HG02571 (cell line): ENCODE measurements around the gene ATXN2.

Source experiments
- ATAC-seq: cut with Tn5 transposase; IDR thresholded peaks from one replicate; pipeline ENCODE4 v1.9.1; 2021; ENCODE audit warnings: mild to moderate bottlenecking, moderate library complexity; ENCODE audit not compliant: unreplicated experiment

ATXN2 gene

DNA sequence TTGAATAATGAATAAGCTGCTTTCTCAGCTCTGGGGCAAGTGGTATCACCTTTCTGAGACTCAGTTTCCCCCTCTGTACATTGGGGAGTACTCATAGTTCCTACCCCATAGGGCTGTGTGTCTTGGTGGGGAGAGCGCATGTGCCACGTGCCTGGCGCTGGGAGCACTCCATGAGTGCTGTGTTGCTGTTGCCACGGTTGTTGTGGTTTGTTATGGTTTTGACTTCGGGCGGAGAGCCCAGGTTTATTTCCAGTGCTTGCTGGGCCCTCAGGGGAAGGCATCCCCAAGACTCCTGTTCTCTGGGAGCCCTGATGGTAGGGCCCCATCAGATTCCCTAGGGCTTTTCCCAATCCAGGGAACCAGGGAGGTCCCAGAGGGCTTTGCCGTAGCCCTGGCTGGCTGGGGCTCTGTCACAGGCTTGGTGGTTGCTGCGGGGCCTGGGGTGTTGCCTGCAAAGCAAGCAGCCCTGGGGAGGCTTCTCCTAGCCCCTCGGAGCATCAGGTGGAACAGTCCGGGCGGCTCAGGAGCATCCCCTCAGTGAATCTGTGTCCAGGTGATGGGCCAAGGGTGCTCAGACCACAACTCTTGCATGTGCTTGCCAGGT is 174.8 kb downstream of the ATXN2 start:
- no peak for ATAC-seq

DNA sequence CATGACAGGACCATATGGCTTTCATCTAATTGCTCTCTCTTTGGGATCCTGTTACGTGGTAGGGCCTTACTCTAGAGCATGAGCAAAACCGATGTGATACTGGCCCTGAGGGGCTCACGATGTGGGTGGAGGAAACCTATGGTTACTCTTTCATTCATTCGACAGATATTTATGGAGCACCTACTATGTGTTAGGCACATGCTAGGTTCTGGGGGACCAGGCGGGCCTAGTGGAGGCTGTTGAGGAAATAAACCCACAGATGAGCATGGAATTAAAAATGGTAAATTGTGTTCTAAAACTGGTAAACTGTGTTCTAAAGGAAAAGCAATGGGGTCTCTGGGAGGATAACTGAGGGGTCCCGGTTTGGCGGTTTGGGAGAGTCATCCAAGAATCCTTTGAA is 178.6 kb downstream of the ATXN2 start:
- ATAC-seq: no peak

DNA sequence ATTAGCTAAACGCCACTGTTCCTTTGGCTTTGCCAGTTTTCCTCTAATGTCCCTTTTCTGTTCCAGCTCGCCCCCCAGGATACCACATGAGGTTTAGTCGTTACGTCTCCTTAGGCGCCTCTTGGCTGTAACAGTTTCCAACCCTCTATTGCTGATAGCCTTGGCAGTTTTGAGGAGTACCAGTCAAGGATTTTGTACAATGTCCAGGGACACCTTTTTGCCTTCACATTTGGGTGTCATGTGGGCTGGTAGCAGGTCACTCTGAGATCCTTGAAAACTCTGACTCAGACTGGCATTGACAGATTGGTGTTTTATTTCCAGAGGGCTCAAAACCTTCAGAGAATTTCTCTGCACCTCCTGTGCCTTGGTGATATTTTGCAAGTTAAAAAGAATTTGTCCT is 179.3 kb downstream of the ATXN2 start:
- no peak for ATAC-seq

GRCh38 chr12:111418594-111418880 is 180.6 kb downstream of the ATXN2 start:
- no peak for ATAC-seq

- no peak for ATAC-seq
Observed at GRCh38 chr12:111417784-111418593, 181.1 kb downstream of the ATXN2 start.

GRCh38 chr12:111417290-111417689 is 181.8 kb downstream of the ATXN2 start:
- ATAC-seq: no peak

DNA sequence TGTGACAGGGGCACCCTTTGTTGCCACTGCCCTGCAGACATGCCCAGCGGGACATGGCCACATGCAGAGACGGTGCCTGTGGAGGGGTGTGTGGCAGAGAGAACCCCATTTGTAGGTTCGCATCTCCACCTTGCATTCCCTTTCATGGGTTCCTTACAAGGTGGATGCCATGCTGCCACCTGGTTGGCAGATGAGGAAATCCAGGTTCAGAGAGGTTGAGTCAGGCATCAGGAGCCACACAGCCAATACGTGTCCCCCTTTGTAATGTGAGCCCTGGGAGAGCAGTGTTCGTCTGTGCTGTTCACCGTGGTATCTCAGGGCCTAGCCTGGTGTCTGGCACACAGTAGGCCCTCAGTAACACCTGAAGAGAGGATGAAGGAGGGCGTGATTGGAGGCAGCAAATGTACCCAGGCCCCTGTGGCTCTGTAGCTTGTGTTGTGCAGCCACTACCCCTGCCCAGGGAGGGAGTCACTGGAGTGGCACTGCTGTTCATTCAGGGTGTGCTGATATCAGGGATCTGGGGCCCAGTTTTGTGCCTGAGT is 184.3 kb downstream of the ATXN2 start:
- no peak for ATAC-seq

DNA sequence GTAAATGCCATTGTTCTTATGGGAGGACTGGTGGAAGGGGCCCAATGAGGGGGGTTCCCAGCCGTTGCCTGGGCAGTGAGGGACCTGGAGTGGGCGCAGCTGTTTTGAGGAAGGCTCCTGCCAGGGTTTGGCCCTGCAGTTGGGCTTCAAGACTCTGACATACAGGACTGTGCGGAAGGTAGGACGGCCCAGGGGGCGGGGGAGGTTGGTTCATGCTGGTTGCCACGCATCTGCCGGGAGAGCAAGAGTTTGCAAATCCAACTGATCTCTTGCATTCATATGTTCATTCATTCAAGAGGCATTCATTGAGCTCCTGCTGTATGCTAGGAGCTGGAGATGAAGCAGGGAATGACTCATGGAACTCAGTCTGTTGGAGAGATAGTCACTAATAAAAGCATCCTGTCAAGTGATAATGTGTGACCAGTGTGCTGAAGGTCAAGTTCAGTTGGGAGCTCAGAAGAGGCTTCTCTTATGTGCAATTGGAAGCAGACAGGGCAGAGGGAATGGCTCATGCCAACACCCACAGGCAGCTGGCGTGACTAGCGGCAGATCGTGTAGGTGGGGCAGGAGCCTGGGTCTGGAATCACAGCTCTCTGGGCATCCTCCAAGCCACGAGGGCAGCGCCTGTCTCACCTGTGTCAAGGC is 185.6 kb downstream of the ATXN2 start:
- ATAC-seq: no peak

DNA sequence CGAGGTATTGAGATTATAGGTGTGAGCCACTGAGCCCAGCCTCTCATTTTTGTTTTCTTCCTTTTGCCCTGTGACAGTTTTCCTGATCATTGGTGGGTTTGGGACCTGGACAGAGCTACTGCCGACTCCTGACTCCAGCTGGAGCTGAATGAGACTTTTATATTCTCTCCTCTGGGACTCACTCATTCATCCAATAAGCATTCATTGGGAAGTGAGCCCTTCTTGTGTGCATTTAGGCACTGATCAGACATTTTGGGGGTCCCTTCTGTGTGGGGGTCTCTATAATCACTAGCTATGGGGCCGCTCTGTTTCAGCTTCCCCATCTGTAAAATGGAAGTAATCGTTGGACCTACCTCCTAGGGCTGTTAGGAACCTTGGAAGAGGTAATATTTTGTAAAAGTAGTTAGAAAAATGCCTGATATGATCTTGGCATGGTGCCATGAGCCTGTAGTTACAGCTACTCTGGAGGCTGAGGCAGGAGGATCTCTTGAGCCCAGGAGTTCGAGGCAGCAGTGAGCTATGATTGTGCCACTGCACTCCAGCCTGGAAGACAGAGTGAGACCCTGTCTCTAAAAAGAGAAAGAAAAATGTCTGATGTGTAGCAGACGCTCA is 186.2 kb downstream of the ATXN2 start:
- ATAC-seq: no peak

DNA sequence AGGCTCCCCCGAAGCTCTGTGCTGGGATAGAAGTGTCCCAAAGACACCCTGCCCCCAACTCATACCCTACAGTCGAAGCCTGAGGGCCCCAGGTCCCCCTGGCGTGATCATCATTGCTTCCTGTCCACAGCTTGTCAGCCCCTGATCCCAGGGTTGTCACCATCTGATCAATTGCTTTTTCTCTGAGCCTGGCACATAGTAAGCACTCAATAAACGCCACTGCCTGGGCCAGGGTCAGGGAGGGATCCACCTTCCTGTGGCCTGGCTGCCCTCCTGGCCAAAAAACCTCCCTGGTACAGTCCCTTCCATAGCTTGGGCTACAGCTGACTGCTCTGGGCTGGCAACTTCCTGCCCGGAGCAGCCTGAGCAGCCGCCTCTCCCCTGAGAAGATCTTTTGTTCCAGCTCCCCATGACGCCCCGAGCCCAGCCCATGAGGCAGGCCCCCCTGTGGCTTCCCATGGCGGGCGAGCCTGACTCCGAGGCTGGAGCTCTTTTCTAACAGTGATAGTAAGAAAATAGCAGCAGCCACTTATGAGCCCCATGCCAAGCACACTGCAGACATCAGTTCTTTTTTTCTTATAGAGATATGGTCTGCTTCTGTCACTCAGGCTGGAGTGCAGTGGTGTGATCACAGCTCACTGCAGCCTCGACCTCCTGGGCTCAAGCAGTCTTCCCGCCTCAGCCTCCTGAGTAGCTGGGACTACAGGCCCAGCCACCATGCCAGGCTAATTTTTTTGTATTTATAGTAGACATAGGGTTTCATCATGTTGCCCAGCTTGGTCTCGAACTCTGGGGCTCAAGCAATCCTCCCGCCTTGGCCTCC is 186.9 kb downstream of the ATXN2 start:
- ATAC-seq: no peak

DNA sequence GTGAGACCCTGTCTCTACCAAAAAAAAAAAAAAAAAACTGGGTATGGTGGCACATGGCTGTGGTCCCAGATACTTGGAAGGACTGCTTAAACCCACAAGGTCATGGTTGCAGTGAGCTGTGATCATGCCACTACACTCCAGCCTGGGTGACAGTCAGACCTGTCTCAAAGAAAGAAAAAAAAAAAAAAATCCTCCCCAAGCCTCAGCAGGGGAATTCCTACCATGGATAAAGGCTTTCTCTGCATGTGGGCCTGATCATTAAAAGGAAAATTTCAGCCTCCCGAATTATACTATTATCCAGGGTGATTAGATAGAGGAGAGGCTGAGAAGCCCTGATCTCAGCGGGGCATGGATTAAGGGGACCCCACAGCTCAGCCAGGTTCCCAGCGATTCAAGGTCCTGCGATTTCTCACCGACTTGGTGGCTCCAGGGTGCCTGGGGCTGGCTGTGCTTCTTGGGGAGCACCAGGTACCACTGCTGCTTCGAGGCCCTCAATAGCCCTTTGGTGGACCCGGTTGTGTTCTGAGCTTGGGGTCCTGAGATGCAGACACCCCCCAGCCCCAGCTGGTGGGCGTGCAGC is 187.8 kb downstream of the ATXN2 start:
- ATAC-seq: no peak

DNA sequence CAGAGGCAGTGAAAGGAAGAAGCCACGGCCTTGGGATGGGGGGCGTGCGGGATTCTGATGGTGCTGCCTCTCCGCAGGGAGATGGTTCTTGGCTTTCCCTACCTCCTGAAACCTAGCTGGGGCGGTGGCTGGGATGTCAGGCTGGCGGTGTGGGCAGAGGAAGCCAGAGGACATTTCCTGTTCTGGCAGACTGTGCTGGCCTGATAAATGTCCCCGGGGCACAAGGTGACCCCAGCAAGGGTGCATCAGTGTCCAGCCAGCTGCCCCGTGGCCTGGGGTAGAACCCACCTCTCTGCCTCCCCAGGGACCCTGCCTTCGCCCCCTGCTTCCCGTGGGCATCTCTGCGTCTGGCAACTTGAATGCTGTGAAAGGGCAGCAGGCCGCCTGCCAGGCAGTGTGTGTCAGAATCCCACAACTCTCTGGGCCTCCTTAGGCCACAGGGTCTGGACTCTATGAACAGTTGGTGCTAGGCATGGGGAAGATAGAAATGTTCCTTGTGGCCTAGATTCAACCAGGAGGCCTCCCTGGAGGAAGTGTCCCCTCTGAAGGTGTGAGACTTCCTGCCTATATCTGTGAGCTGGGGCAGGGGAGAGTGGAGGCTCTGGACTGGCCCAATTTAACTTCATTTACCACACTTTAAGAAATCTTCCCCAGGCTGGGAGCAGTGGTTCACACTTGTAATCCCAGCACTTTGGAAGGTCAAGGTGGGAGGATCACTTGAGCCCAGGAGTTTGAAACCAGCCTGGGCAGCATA is 188.5 kb downstream of the ATXN2 start:
- no peak for ATAC-seq

GRCh38 chr12:111409780-111410430 is 189.2 kb downstream of the ATXN2 start:
- ATAC-seq: no peak

- no peak for ATAC-seq
Observed at GRCh38 chr12:111409403-111409779, 189.7 kb downstream of the ATXN2 start.

DNA sequence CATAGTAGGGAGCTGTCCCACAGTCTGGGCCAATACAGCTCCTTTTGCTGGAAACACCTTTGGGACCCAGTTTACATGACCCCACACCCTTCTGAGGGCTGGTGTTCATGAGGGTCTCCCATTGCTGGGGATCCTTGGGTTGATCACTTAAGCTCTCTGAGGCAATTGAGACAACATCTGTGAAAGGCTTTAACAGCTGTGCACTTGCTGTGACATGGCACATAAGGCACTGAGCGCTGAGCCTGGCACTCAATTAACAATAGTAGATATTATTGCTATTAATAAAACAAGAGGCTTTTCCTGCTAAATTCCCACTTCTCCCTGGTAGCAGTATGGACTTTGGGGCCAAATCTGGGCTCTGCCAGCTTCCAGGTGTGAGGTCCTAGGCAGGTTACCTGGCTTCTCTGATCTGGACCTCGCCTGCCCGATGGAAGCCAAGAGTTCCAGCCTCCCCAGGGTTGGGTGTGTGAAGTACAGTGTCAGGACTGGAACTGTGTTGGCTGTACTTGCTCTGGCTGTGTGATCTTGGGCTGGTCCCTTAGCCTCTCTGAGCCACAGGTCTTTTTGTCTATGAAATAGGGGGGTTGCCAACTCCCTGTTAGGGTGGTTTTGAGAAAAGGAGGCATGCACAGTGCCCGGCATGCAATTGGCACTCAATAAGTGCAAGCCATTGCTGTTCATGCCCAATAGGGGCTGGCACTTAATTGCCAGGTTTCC is 190.3 kb downstream of the ATXN2 start:
- ATAC-seq: no peak

- ATAC-seq: no peak
Observed at GRCh38 chr12:111408116-111408440, 191.0 kb downstream of the ATXN2 start.

- ATAC-seq: no peak
Observed at GRCh38 chr12:111407377-111408115, 191.6 kb downstream of the ATXN2 start.
